OCI-LY7 (cell line): ENCODE measurements around the gene ROMO1. TPM values are rescaled to one million over a fixed set of nuclear protein-coding genes. Genes with fewer than 3 reads are reported as not detected.

Source experiments
- BruUV-seq: library from RNA; stranded (reverse); fragments of 400-500 nt; replicated peaks from 2 replicates; lab custom pipeline; 2021; lab: Mats Ljungman, UMichigan
- CTCF ChIA-PET: fragments of 300-600 bp; sonication (Branson Sonifier 250); formaldehyde crosslinking; loops from one replicate; lab custom pipeline; 2022; ENCODE audit warnings: antibody characterized with exemption; ENCODE audit not compliant: unreplicated experiment; lab: Charles Lee
- POLR2A ChIA-PET: fragments of 300-600 bp; sonication (Branson Sonifier 250); formaldehyde crosslinking; loops from one replicate; lab custom pipeline; 2022; ENCODE audit warnings: antibody characterized with exemption; lab: Charles Lee
- DNase-seq: peaks from one replicate; pipeline ENCODE4 v3.0.0-alpha.2; 2015; ENCODE audit warnings: low spot score
- H2AFZ ChIP-seq: fragments of 200-600 bp; sonication (generic), shearing (Covaris generic); 2 replicates; pipeline ENCODE4 v1.6.1; 2014; ENCODE audit warnings: mild to moderate bottlenecking, antibody characterized with exemption, low read length, moderate library complexity
- H3K27ac ChIP-seq: fragments of 200-600 bp; sonication (generic); 2 replicates; pipeline ENCODE4 v1.5.1; 2014; ENCODE audit warnings: mixed run types, low read depth, mild to moderate bottlenecking, moderate library complexity, low read length, inconsistent platforms; ENCODE audit not compliant: poor library complexity, severe bottlenecking
- H3K36me3 ChIP-seq: fragments of 200-600 bp; sonication (generic); 2 replicates; pipeline ENCODE4 v1.6.1; 2014; ENCODE audit warnings: mild to moderate bottlenecking, antibody characterized with exemption, low read length, moderate library complexity, mixed read lengths; ENCODE audit not compliant: insufficient read depth
- H3K4me1 ChIP-seq: fragments of 200-600 bp; sonication (generic); 2 replicates; pipeline ENCODE4 v1.5.1; 2014; ENCODE audit warnings: mild to moderate bottlenecking, low read length; ENCODE audit not compliant: insufficient read depth, poor library complexity, severe bottlenecking
- H3K4me2 ChIP-seq: fragments of 200-600 bp; sonication (generic); 2 replicates; pipeline ENCODE4 v1.6.1; 2014; ENCODE audit warnings: mild to moderate bottlenecking, low read length
- H3K4me3 ChIP-seq: fragments of 200-600 bp; sonication (generic); 2 replicates; pipeline ENCODE4 v1.5.1; 2014; ENCODE audit warnings: mild to moderate bottlenecking, low read depth, low read length; ENCODE audit not compliant: poor library complexity, severe bottlenecking
- H3K79me2 ChIP-seq: fragments of 200-600 bp; sonication (generic); 2 replicates; pipeline ENCODE4 v1.6.1; 2016; ENCODE audit warnings: low read depth, mild to moderate bottlenecking, low read length, moderate library complexity, mixed read lengths; ENCODE audit not compliant: insufficient read depth
- H3K9me2 ChIP-seq: fragments of 200-600 bp; sonication (generic); 2 replicates; pipeline ENCODE4 v1.6.1; 2016; ENCODE audit warnings: mild to moderate bottlenecking, low read length, mixed read lengths; ENCODE audit not compliant: insufficient read depth
- H3K9me3 ChIP-seq: fragments of 200-600 bp; sonication (generic); 2 replicates; pipeline ENCODE4 v1.6.1; 2014; ENCODE audit warnings: mild to moderate bottlenecking, mixed run types, low read length, mixed read lengths
- H4K20me1 ChIP-seq: fragments of 200-600 bp; sonication (generic); 2 replicates; pipeline ENCODE4 v1.6.1; 2014; ENCODE audit warnings: mild to moderate bottlenecking, antibody characterized with exemption, low read length, moderate library complexity, mixed read lengths; ENCODE audit not compliant: insufficient read depth
- CTCF ChIP-seq: fragments of 200-600 bp; sonication (generic); conservative IDR thresholded peaks from 2 replicates; pipeline ENCODE4 v1.5.1; 2014; ENCODE audit warnings: mild to moderate bottlenecking, antibody characterized with exemption, low read length, moderate library complexity, mixed read lengths
- EZH2phosphoT487 ChIP-seq: fragments of 200-600 bp; sonication (generic); IDR thresholded peaks from 2 replicates; pipeline ENCODE4 v1.6.1; 2018; ENCODE audit warnings: low read depth, borderline replicate concordance, mild to moderate bottlenecking, mixed run types, antibody characterized with exemption, low read length, moderate library complexity, mixed read lengths
- intact Hi-C: fragments of 100-400 bp; cut with micrococcal nuclease; formaldehyde crosslinking; loops from one replicate; pipeline ENCODE4 v1.10.0; 2022; ENCODE audit not compliant: unreplicated experiment
- total RNA-seq, 2 experiments: library from RNA; depleted of rRNA in 1 of 2; stranded (reverse); fragments of >200 nt in 1 of 2; shearing (Covaris generic) in 1 of 2; gene quantifications; 2 replicates each; pipeline ENCODE4 v1.2.3, GENCODE V29; 2014 to 2022

The ROMO1 gene
- total RNA-seq, 2 experiments from 2014 or later, result 164 to 393 TPM

GRCh38 chr20:35700625-35701148 lies 1.5 kb downstream of the ROMO1 start:
- ChIA-PET CTCF (interaction anchor here (0.6 kb wide), 1 partner anchor 99 kb away, joined by 3 read pairs; no protein-coding TSS in a partner anchor), POLR2A (interaction anchor here (0.6 to 1.8 kb wide), 4 partner anchors 9 to 130 kb away, joined by 3 to 7 read pairs (median 4); partner anchors contain the start of gene SPAG4)
- intact Hi-C loops, result loop anchor here (5.0 kb wide), 1 partner anchor 37 kb away; no protein-coding TSS in a partner anchor
- H3K4me1 ChIP-seq, result peaks cover 23% of the 10 kb centered on the region
- H3K79me2 ChIP-seq, result peaks cover 35% of the 10 kb centered on the region; the same call in 1 of the 2 replicates
- H3K9me3 ChIP-seq, result no peaks in the 10 kb centered on the region
- BruUV-seq, result no TSS peak
- no peak overlapping the region for H2AFZ ChIP-seq
- DNase-seq, result no peak
- peak overlapping the region; percentile 87 for H3K4me3 ChIP-seq
- H3K9me2 ChIP-seq, result no peaks in the 10 kb centered on the region
- H4K20me1 ChIP-seq, result peaks cover 4% of the 10 kb centered on the region; the same call in 1 of the 2 replicates
- H3K4me2 ChIP-seq, result peak overlapping the region; percentile 74
- peak overlapping the region; percentile 74 for H3K27ac ChIP-seq
- H3K36me3 ChIP-seq, result peaks cover 62% of the 10 kb centered on the region
- TF ChIP-seq CTCF, result no peak
- no peak for TF ChIP-seq EZH2phosphoT487

GRCh38 chr20:35702051-35702823 lies 3.0 kb downstream of the ROMO1 start:
- ChIA-PET POLR2A (interaction anchor here (0.5 to 1.6 kb wide), 3 partner anchors 11 to 69 kb away, joined by 3 to 5 read pairs (median 3); partner anchors contain the start of gene PHF20), CTCF (no interaction called here)
- Histone ChIP-seq H3K36me3 (peaks cover 67% of the 10 kb centered on the region), H3K4me3 (no peak overlapping the region), H4K20me1 (peaks cover 8% of the 10 kb centered on the region; the same call in 1 of the 2 replicates), H3K4me2 (no peak overlapping the region), H3K4me1 (peaks cover 23% of the 10 kb centered on the region), H3K9me2 (no peaks in the 10 kb centered on the region), H2AFZ (no peak overlapping the region), H3K79me2 (peaks cover 44% of the 10 kb centered on the region), H3K27ac (no peak overlapping the region), H3K9me3 (no peaks in the 10 kb centered on the region)
- TF ChIP-seq CTCF, result no peak
- TF ChIP-seq EZH2phosphoT487, result no peak
- DNase-seq, result no peak
- no TSS peak for BruUV-seq
- intact Hi-C loops, result loop anchor here (5.0 kb wide), 1 partner anchor 35 kb away; no protein-coding TSS in a partner anchor
